K562 (cell line): Measurements from ENCODE around the gene PIK3R2. TPM values are rescaled to one million over a fixed set of nuclear protein-coding genes. Genes with fewer than 3 reads are reported as not detected.

Source experiments
- ARID3B ChIP-seq: fragments of 250-450 bp; sonication (Bioruptor Pico); IDR thresholded peaks from 2 replicates; pipeline ENCODE4 v1.4.0; 2020; ENCODE audit warnings: borderline replicate concordance
- BHLHE40 ChIP-seq: IDR thresholded peaks from 2 replicates; pipeline ENCODE4 v1.6.1; 2011; ENCODE audit warnings: low read length, improper control_type of control experiment
- CGGBP1 ChIP-seq: fragments of 250-450 bp; sonication (Bioruptor Pico); IDR thresholded peaks from 2 replicates; pipeline ENCODE4 v1.9.0; 2021; ENCODE audit warnings: mild to moderate bottlenecking
- JUND ChIP-seq, 2 experiments: IDR thresholded peaks; 2 replicates in 1 of 2; 3 replicates in 1 of 2; pipeline ENCODE4 v1.6.1; 2011; ENCODE audit warnings: borderline replicate concordance in 2 of 2, low read depth in 2 of 2, low read length in 2 of 2, improper control_type of control experiment in 1 of 2, missing biosample characterization in 1 of 2, missing genetic modification characterization in 1 of 2, missing genetic modification reagents in 1 of 2
- LEF1 ChIP-seq: fragments of 450-650 bp; IDR thresholded peaks from 2 replicates; pipeline ENCODE4 v1.6.1; 2016; ENCODE audit warnings: mild to moderate bottlenecking
- MECOM ChIP-seq: fragments of 250-450 bp; sonication (Bioruptor Pico); IDR thresholded peaks from 2 replicates; pipeline ENCODE4 v1.8.0; 2022; ENCODE audit warnings: inconsistent platforms
- MTF1 ChIP-seq: fragments of 250-450 bp; sonication (Bioruptor Pico); IDR thresholded peaks from 2 replicates; pipeline ENCODE4 v1.9.0; 2021; ENCODE audit warnings: moderate library complexity, mild to moderate bottlenecking, inconsistent platforms, borderline replicate concordance
- NFIC ChIP-seq: fragments of 450-650 bp; IDR thresholded peaks from 2 replicates; pipeline ENCODE4 v1.6.1; 2017; ENCODE audit warnings: mild to moderate bottlenecking, inconsistent platforms
- NKRF ChIP-seq: fragments of 450-650 bp; IDR thresholded peaks from 2 replicates; pipeline ENCODE4 v1.6.1; 2016; ENCODE audit warnings: borderline replicate concordance
- POLR2AphosphoS5 ChIP-seq: IDR thresholded peaks from 2 replicates; pipeline ENCODE4 v1.6.1; 2011; ENCODE audit warnings: mild to moderate bottlenecking, low read depth, low read length, moderate library complexity; ENCODE audit not compliant: control insufficient read depth, insufficient read depth
- PPARD ChIP-seq: fragments of 250-450 bp; sonication (Bioruptor Pico); IDR thresholded peaks from 2 replicates; pipeline ENCODE4 v1.8.0; 2022; ENCODE audit warnings: inconsistent platforms, mild to moderate bottlenecking, moderate library complexity
- PTBP1 ChIP-seq: fragments of 200-400 bp; formaldehyde crosslinking; IDR thresholded peaks from 2 replicates; pipeline ENCODE4 v1.6.1; 2017; ENCODE audit warnings: low read depth, low read length
- PTTG1 ChIP-seq: fragments of 450-650 bp; IDR thresholded peaks from 2 replicates; pipeline ENCODE4 v1.6.1; 2016; ENCODE audit warnings: low read depth, mild to moderate bottlenecking, missing genetic modification characterization, missing compliant biosample characterization
- SFPQ ChIP-seq: fragments of 200-400 bp; formaldehyde crosslinking; IDR thresholded peaks from 2 replicates; pipeline ENCODE4 v1.6.1; 2017; ENCODE audit warnings: mild to moderate bottlenecking, low read depth, low read length, moderate library complexity
- SMARCB1 ChIP-seq: IDR thresholded peaks from 2 replicates; pipeline ENCODE4 v1.6.1; 2011; ENCODE audit warnings: improper control_type of control experiment, low read depth; ENCODE audit not compliant: insufficient read length
- SMARCE1 ChIP-seq: fragments of 450-650 bp; IDR thresholded peaks from 2 replicates; pipeline ENCODE4 v1.7.1; 2016; ENCODE audit warnings: mild to moderate bottlenecking
- SNRNP70 ChIP-seq: fragments of 200-400 bp; formaldehyde crosslinking; optimal IDR thresholded peaks from 2 replicates; pipeline ENCODE3; 2017; ENCODE audit warnings: low read depth, low read length
- TOE1 ChIP-seq, 2 experiments: fragments of 450-650 bp in 1 of 2; sonication (generic) in 1 of 2; formaldehyde crosslinking in 1 of 2; IDR thresholded peaks; 2 replicates each; pipeline versions ENCODE4 v1.7.1 to v1.8.0; 2016 to 2022; ENCODE audit warnings: borderline replicate concordance in 2 of 2, mild to moderate bottlenecking in 2 of 2, antibody characterized with exemption in 1 of 2, inconsistent platforms in 1 of 2, low read depth in 1 of 2, missing genetic modification reagents in 1 of 2, moderate library complexity in 1 of 2
- ZNF124 ChIP-seq: sonication (generic); formaldehyde crosslinking; IDR thresholded peaks from 2 replicates; pipeline ENCODE4 v1.8.1; 2022; ENCODE audit warnings: missing genetic modification reagents
- ZNF224 ChIP-seq: sonication (generic); formaldehyde crosslinking; IDR thresholded peaks from 2 replicates; pipeline ENCODE4 v1.8.0; 2022; ENCODE audit warnings: mild to moderate bottlenecking, missing genetic modification reagents
- ZNF253 ChIP-seq: fragments of 250-450 bp; sonication (Bioruptor Pico); conservative IDR thresholded peaks from 2 replicates; pipeline ENCODE4 v1.6.1; 2021; ENCODE audit warnings: mild to moderate bottlenecking
- ZNF830 ChIP-seq: fragments of 250-450 bp; sonication (Bioruptor Pico); IDR thresholded peaks from 2 replicates; pipeline ENCODE4 v1.5.0; 2021; ENCODE audit warnings: mild to moderate bottlenecking
- polyA plus RNA-seq, 8 experiments: library from polyadenylated mRNA; depleted of rRNA in 4 of 8; stranded (reverse) in 5 of 8; unstranded in 3 of 8; fragments of >200 nt; fragmentation: Nextera tagmentation in 2 of 8; fragmentation: Illumina TruSeq in 1 of 8; extraction: Ambion mirVana in 2 of 8; extraction: Trizol in 1 of 8; gene quantifications; 2 replicates each; pipeline versions ENCODE4 v1.2.1 to v1.2.3, GENCODE V29; 2011 to 2014; ENCODE audit warnings: inconsistent platforms in 1 of 8, missing spikeins in 1 of 8
- total RNA-seq, 7 experiments: library from RNA; depleted of rRNA in 6 of 7; stranded (reverse); fragments of >200 nt in 6 of 7; fragmentation: Illumina TruSeq in 2 of 7; extraction: Trizol in 2 of 7; gene quantifications; 2 replicates each; pipeline versions ENCODE4 v1.2.1 to v1.2.3, GENCODE V29; 2011 to 2021; ENCODE audit warnings: low replicate concordance in 1 of 7

Gene PIK3R2
- total and polyA plus RNA-seq, 9 of the 15 experiments (the other 6 are each of a cell fraction or from before 2014, with no cell fraction given) = 0.39 to 37.9 (median 5.3) TPM

- TF ChIP-seq ZNF253 (CRISPR knock-in tag) (no peak), POLR2AphosphoS5 (no peak), NKRF (no peak), PTBP1 (no peak), ARID3B (CRISPR knock-in tag) (no peak), SMARCB1 (no peak), PTTG1 (no peak), SMARCE1 (no peak), LEF1 (no peak), TOE1 (IDR thresholded peaks at IDR 0.05; ENCODE audit: borderline replicate concordance) (no peak), TOE1 (CRISPR knock-in tag; IDR thresholded peaks at IDR 0.05; ENCODE audit: borderline replicate concordance, low read depth) (no peak), BHLHE40 (no peak), JUND (IDR thresholded peaks at IDR 0.05; ENCODE audit: borderline replicate concordance, low read depth, low read length) (no peak), JUND (tag; IDR thresholded peaks at IDR 0.05; ENCODE audit: borderline replicate concordance, low read depth, low read length) (no peak), CGGBP1 (CRISPR knock-in tag) (no peak), MECOM (CRISPR knock-in tag) (no peak), ZNF224 (no peak), ZNF124 (no peak), SNRNP70 (no peak), PPARD (CRISPR knock-in tag) (no peak), MTF1 (CRISPR knock-in tag) (no peak), ZNF830 (CRISPR knock-in tag) (no peak), SFPQ (no peak), NFIC (peak; percentile 23; the same call in 1 of the 2 replicates)
These were observed 43.0 kb upstream of the PIK3R2 start (continued) for GRCh38 chr19:18109733-18110608.
